Mesenchymal stem cell (in vitro differentiated cells and primary cell): ENCODE measurements around the gene MUC20.

Experiments used
- DNase-seq: peaks from one replicate; pipeline ENCODE4 v3.0.0-alpha.2; 2013
- H2AFZ ChIP-seq: one replicate; pipeline ENCODE4 v1.6.1; 2013; ENCODE audit warnings: low read depth, mild to moderate bottlenecking, control low read depth, inconsistent platforms, low read length, moderate library complexity
- H2AK5ac ChIP-seq: 2 replicates; pipeline ENCODE4 v1.6.1; 2013; ENCODE audit warnings: low read length, moderate library complexity, mild to moderate bottlenecking, inconsistent platforms; ENCODE audit not compliant: severe bottlenecking
- H2BK120ac ChIP-seq: one replicate; pipeline ENCODE4 v1.6.1; 2013; ENCODE audit warnings: low read depth, mild to moderate bottlenecking, inconsistent platforms, low read length, moderate library complexity
- H2BK12ac ChIP-seq, 2 experiments: one replicate each; pipeline ENCODE4 v1.6.1; 2013; ENCODE audit warnings: inconsistent platforms in 2 of 2, low read length in 2 of 2, mild to moderate bottlenecking in 2 of 2, moderate library complexity in 2 of 2, control low read depth in 1 of 2
- H2BK15ac ChIP-seq: one replicate; pipeline ENCODE4 v1.6.1; 2013; ENCODE audit warnings: mild to moderate bottlenecking, low read depth, inconsistent platforms; ENCODE audit not compliant: poor library complexity, severe bottlenecking
- H2BK5ac ChIP-seq: 2 replicates; pipeline ENCODE4 v1.6.1; 2013; ENCODE audit warnings: low read depth, mild to moderate bottlenecking, low read length, control low read depth, inconsistent platforms; ENCODE audit not compliant: poor library complexity, severe bottlenecking
- H3K14ac ChIP-seq, 2 experiments: one replicate each; pipeline ENCODE4 v1.6.1; 2013; ENCODE audit warnings: inconsistent platforms in 2 of 2, low read length in 2 of 2, control low read depth in 1 of 2, mild to moderate bottlenecking in 1 of 2, moderate library complexity in 1 of 2
- H3K18ac ChIP-seq, 2 experiments: one replicate each; pipeline ENCODE4 v1.6.1; 2013; ENCODE audit warnings: inconsistent platforms in 2 of 2, low read length in 2 of 2, control low read depth in 1 of 2, low read depth in 1 of 2, mild to moderate bottlenecking in 1 of 2
- H3K23ac ChIP-seq, 2 experiments: one replicate each; pipeline ENCODE4 v1.6.1; 2013; ENCODE audit warnings: inconsistent platforms in 2 of 2, low read length in 2 of 2, mild to moderate bottlenecking in 2 of 2, moderate library complexity in 2 of 2, control low read depth in 1 of 2
- H3K27ac ChIP-seq: 2 replicates; pipeline ENCODE4 v1.5.1; 2013; ENCODE audit warnings: mild to moderate bottlenecking, moderate library complexity, low read length, control low read depth, inconsistent platforms; ENCODE audit not compliant: poor library complexity, severe bottlenecking
- H3K27me3 ChIP-seq, 2 experiments: 2 replicates each; pipeline versions ENCODE4 v1.6.1 to v1.7.0; 2013; ENCODE audit warnings: low read length in 2 of 2, mild to moderate bottlenecking in 2 of 2, moderate library complexity in 2 of 2, control low read depth in 1 of 2, inconsistent platforms in 1 of 2; ENCODE audit not compliant: control insufficient read depth in 1 of 2, insufficient read depth in 1 of 2
- H3K36me3 ChIP-seq, 2 experiments: 2 replicates each; pipeline versions ENCODE4 v1.6.1 to v1.7.0; 2013; ENCODE audit warnings: low read length in 2 of 2, control low read depth in 1 of 2, inconsistent platforms in 1 of 2, low read depth in 1 of 2, mild to moderate bottlenecking in 1 of 2; ENCODE audit not compliant: insufficient read depth in 2 of 2, control insufficient read depth in 1 of 2
- H3K4ac ChIP-seq, 2 experiments: one replicate each; pipeline ENCODE4 v1.6.1; 2013; ENCODE audit warnings: inconsistent platforms in 2 of 2, low read length in 2 of 2, mild to moderate bottlenecking in 2 of 2, moderate library complexity in 2 of 2, control low read depth in 1 of 2, low read depth in 1 of 2
- H3K4me1 ChIP-seq: 2 replicates; pipeline ENCODE4 v1.6.1; 2013; ENCODE audit warnings: low read depth, low read length, control low read depth; ENCODE audit not compliant: control insufficient read depth, insufficient read depth
- H3K4me2 ChIP-seq: 2 replicates; pipeline ENCODE4 v1.6.1; 2013; ENCODE audit warnings: low read length, mild to moderate bottlenecking, inconsistent platforms; ENCODE audit not compliant: poor library complexity, severe bottlenecking
- H3K4me3 ChIP-seq, 2 experiments: 2 replicates each; pipeline versions ENCODE4 v1.5.1 to v1.7.0; 2013; ENCODE audit warnings: low read length in 2 of 2, mild to moderate bottlenecking in 2 of 2, control low read depth in 1 of 2, low read depth in 1 of 2; ENCODE audit not compliant: insufficient read depth in 1 of 2
- H3K79me1 ChIP-seq: replicated peaks from 2 replicates; pipeline ENCODE4 v1.6.1; 2013; ENCODE audit warnings: mild to moderate bottlenecking, control low read depth, low read length, inconsistent platforms; ENCODE audit not compliant: poor library complexity, severe bottlenecking
- H3K9ac ChIP-seq: 2 replicates; pipeline ENCODE4 v1.7.0; 2013; ENCODE audit warnings: mild to moderate bottlenecking, low read length, moderate library complexity
- H3K9me3 ChIP-seq: 2 replicates; pipeline ENCODE4 v1.7.0; 2013; ENCODE audit warnings: mild to moderate bottlenecking, low read length; ENCODE audit not compliant: control insufficient read depth
- H4K8ac ChIP-seq: one replicate; pipeline ENCODE4 v1.6.1; 2013; ENCODE audit warnings: inconsistent platforms, mild to moderate bottlenecking, low read length, moderate library complexity
- H4K91ac ChIP-seq: one replicate; pipeline ENCODE4 v1.6.1; 2013; ENCODE audit warnings: mild to moderate bottlenecking, low read length, inconsistent platforms
- WGBS: methylation state at CpG from one replicate; pipeline ENCODE4 v1.1.7; 2013; ENCODE audit warnings: mixed read lengths; 5-methylcytosine and 5-hydroxymethylcytosine counted together

MUC20 gene

GRCh38 chr3:195703776-195704175 is 17.0 kb upstream of the MUC20 start:
- no peak overlapping the region for H3K4ac ChIP-seq
- H2AFZ ChIP-seq, result no peak overlapping the region
- H4K91ac ChIP-seq, result no peak overlapping the region
- no peak overlapping the region for H2BK15ac ChIP-seq
- H3K27me3 ChIP-seq, result peaks cover 0 to 8% of the 10 kb centered on the region in 2 experiments
- DNase-seq, result no peak
- no peak overlapping the region for H2BK5ac ChIP-seq
- no peak overlapping the region for H3K4me3 ChIP-seq
- 95% methylated on average over 5 of the region's 5 CpGs for WGBS
- H3K4me2 ChIP-seq, result no peak overlapping the region
- no peaks in the 10 kb centered on the region for H3K79me1 ChIP-seq
- no peak overlapping the region for H3K23ac ChIP-seq
- H4K8ac ChIP-seq, result no peak overlapping the region
- no peak overlapping the region for H3K14ac ChIP-seq
- no peak overlapping the region for H2AK5ac ChIP-seq
- no peak overlapping the region for H2BK12ac ChIP-seq
- peaks cover 0 to 19% of the 10 kb centered on the region in 2 experiments for H3K36me3 ChIP-seq
- H3K9ac ChIP-seq, result no peak overlapping the region
- H3K27ac ChIP-seq, result no peak overlapping the region
- H2BK120ac ChIP-seq, result no peak overlapping the region
- H3K4me1 ChIP-seq, result no peaks in the 10 kb centered on the region
- peaks cover 2% of the 10 kb centered on the region for H3K9me3 ChIP-seq
- H3K18ac ChIP-seq, result no peak overlapping the region

GRCh38 chr3:195704433-195704999 is 16.3 kb upstream of the MUC20 start:
- Histone ChIP-seq H3K4me3 (no peak overlapping the region), H3K27me3 (peaks cover 0 to 8% of the 10 kb centered on the region in 2 experiments), H3K9ac (no peak overlapping the region), H4K8ac (no peak overlapping the region), H2AFZ (no peak overlapping the region), H3K79me1 (no peaks in the 10 kb centered on the region), H2BK120ac (no peak overlapping the region), H3K36me3 (peaks cover 0 to 24% of the 10 kb centered on the region in 2 experiments), H3K4me2 (no peak overlapping the region), H2BK15ac (no peak overlapping the region), H3K27ac (no peak overlapping the region), H2BK12ac (no peak overlapping the region), H2BK5ac (no peak overlapping the region), H2AK5ac (no peak overlapping the region), H3K18ac (no peak overlapping the region), H3K23ac (no peak overlapping the region), H3K14ac (no peak overlapping the region), H3K4ac (no peak overlapping the region), H3K4me1 (no peaks in the 10 kb centered on the region), H4K91ac (no peak overlapping the region), H3K9me3 (peaks cover 2% of the 10 kb centered on the region)
- WGBS, result 67% methylated on average over 9 of the region's 9 CpGs
- no peak for DNase-seq

- H3K27me3 ChIP-seq, result peaks cover 0 to 8% of the 10 kb centered on the region in 2 experiments
- WGBS, result 83% methylated on average over 9 of the region's 9 CpGs
- H2AFZ ChIP-seq, result no peak overlapping the region
- H2BK15ac ChIP-seq, result no peak overlapping the region
- DNase-seq, result no peak
- H2BK120ac ChIP-seq, result no peak overlapping the region
- H4K91ac ChIP-seq, result no peak overlapping the region
- no peak overlapping the region for H3K4me3 ChIP-seq
- H3K36me3 ChIP-seq, result peaks cover 0 to 24% of the 10 kb centered on the region in 2 experiments
- H3K4me2 ChIP-seq, result no peak overlapping the region
- H3K18ac ChIP-seq, result no peak overlapping the region
- H2BK12ac ChIP-seq, result no peak overlapping the region
- H4K8ac ChIP-seq, result no peak overlapping the region
- H3K9me3 ChIP-seq, result peaks cover 2% of the 10 kb centered on the region
- H3K27ac ChIP-seq, result no peak overlapping the region
- H3K4ac ChIP-seq, result no peak overlapping the region
- no peaks in the 10 kb centered on the region for H3K79me1 ChIP-seq
- H3K4me1 ChIP-seq, result no peaks in the 10 kb centered on the region
- no peak overlapping the region for H3K14ac ChIP-seq
- H3K9ac ChIP-seq, result no peak overlapping the region
- H2BK5ac ChIP-seq, result no peak overlapping the region
- no peak overlapping the region for H3K23ac ChIP-seq
- no peak overlapping the region for H2AK5ac ChIP-seq
Measured at GRCh38 chr3:195705081-195705991, 15.4 kb upstream of the MUC20 start.

GRCh38 chr3:195708061-195708460 is 12.7 kb upstream of the MUC20 start:
- WGBS, result 82% methylated on average over 6 of the region's 6 CpGs
- H3K27me3 ChIP-seq, result peaks cover 0 to 8% of the 10 kb centered on the region in 2 experiments
- peaks cover 0 to 41% of the 10 kb centered on the region in 2 experiments for H3K36me3 ChIP-seq

More at GRCh38 chr3:195708061-195708460, 12.7 kb upstream of the MUC20 start:
- Histone ChIP-seq H3K4me2 (no peak overlapping the region), H4K8ac (no peak overlapping the region), H3K79me1 (no peaks in the 10 kb centered on the region), H3K4me1 (no peaks in the 10 kb centered on the region), H3K9ac (no peak overlapping the region), H2BK5ac (no peak overlapping the region), H3K23ac (no peak overlapping the region), H3K4ac (no peak overlapping the region), H2BK15ac (no peak overlapping the region), H3K27ac (no peak overlapping the region), H3K4me3 (no peak overlapping the region), H2BK12ac (no peak overlapping the region), H3K14ac (no peak overlapping the region), H2BK120ac (no peak overlapping the region), H4K91ac (no peak overlapping the region), H2AK5ac (no peak overlapping the region), H3K9me3 (peaks cover 2% of the 10 kb centered on the region), H3K18ac (no peak overlapping the region), H2AFZ (no peak overlapping the region)
- no peak for DNase-seq
